ACC112 (cell line): ENCODE data around the gene LOXL1.
A peak's percentile ranks its signal among the peaks of the same experiment; 100 is the strongest.

Experiments
- H2AFZ ChIP-seq: fragments of 200-600 bp; sonication (generic); one replicate; pipeline ENCODE4 v1.6.0; 2017; ENCODE audit warnings: antibody characterized with exemption, low read length; ENCODE audit not compliant: unreplicated experiment
- H3K27ac ChIP-seq: fragments of 200-600 bp; sonication (generic); 2 replicates; pipeline ENCODE4 v1.5.1; 2014; ENCODE audit warnings: low read depth, mild to moderate bottlenecking, antibody characterized with exemption, low read length, moderate library complexity
- H3K27me3 ChIP-seq: fragments of 200-600 bp; sonication (generic); 2 replicates; pipeline ENCODE4 v1.6.1; 2014; ENCODE audit warnings: mild to moderate bottlenecking, antibody characterized with exemption, low read length, moderate library complexity, mixed read lengths; ENCODE audit not compliant: insufficient read depth
- H3K36me3 ChIP-seq: fragments of 200-600 bp; sonication (generic); 2 replicates; pipeline ENCODE4 v1.6.1; 2016; ENCODE audit warnings: mild to moderate bottlenecking, antibody characterized with exemption, low read length, moderate library complexity, mixed read lengths; ENCODE audit not compliant: insufficient read depth
- H3K4me1 ChIP-seq: fragments of 200-600 bp; sonication (generic); one replicate; pipeline ENCODE4 v1.6.1; 2016; ENCODE audit warnings: low read length, mixed read lengths; ENCODE audit not compliant: insufficient read depth, unreplicated experiment, control insufficient read depth
- H3K4me3 ChIP-seq: fragments of 200-600 bp; sonication (generic); 2 replicates; pipeline ENCODE4 v1.5.1; 2014; ENCODE audit warnings: mild to moderate bottlenecking, low read depth, low read length
- H3K79me2 ChIP-seq: fragments of 200-600 bp; sonication (generic); one replicate; pipeline ENCODE4 v1.6.0; 2016; ENCODE audit warnings: low read length; ENCODE audit not compliant: control insufficient read depth, unreplicated experiment, insufficient read depth

The LOXL1 gene

DNA sequence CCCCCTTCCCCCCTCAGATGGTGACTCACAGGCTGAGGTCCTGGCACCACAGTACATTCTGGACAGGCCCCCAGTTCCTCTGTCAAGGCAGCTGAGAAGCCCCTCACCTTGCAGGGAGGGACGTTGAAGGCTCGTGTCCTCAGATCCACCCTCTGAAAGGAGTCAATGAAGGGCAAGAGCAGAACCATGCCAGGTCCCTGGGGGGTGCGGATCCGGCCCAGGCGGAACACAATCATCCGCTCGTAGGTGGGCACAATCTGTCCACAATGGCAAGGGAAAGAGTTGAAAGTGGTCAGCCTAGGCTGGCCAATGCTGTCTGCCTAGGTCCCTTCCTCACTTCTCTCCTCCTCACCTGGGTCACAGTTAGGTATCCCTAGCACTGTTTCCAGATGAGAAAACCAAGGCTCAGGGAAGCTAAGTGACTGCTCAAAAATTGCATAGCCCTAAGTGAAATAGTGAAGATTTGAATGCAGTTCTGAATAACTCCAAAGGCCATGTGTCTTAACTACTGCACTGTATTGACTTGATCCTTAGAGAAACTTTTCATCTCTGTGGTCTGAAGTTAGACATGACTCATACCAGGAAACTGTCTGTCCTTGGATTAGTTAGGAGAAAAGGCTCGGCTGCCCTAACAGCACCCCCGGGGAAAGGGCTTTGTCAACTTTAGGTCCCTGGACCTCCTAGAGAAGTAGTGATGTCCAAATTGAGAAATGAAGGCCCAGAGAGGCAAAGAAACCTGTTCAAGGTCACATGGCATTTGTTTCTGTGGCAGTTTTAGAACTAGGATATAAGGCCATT is 62.9 kb downstream of the LOXL1 start:
- H3K4me3 ChIP-seq = peak overlapping the region; percentile 45
- H3K36me3 ChIP-seq = no peaks in the 10 kb centered on the region; the same call in 1 of the 2 replicates
- peaks cover 8% of the 10 kb centered on the region for H3K79me2 ChIP-seq
- no peaks in the 10 kb centered on the region for H3K27me3 ChIP-seq
- peak overlapping the region; percentile 83 for H3K27ac ChIP-seq
- H2AFZ ChIP-seq = no peak overlapping the region
- peaks cover 78% of the 10 kb centered on the region for H3K4me1 ChIP-seq

DNA sequence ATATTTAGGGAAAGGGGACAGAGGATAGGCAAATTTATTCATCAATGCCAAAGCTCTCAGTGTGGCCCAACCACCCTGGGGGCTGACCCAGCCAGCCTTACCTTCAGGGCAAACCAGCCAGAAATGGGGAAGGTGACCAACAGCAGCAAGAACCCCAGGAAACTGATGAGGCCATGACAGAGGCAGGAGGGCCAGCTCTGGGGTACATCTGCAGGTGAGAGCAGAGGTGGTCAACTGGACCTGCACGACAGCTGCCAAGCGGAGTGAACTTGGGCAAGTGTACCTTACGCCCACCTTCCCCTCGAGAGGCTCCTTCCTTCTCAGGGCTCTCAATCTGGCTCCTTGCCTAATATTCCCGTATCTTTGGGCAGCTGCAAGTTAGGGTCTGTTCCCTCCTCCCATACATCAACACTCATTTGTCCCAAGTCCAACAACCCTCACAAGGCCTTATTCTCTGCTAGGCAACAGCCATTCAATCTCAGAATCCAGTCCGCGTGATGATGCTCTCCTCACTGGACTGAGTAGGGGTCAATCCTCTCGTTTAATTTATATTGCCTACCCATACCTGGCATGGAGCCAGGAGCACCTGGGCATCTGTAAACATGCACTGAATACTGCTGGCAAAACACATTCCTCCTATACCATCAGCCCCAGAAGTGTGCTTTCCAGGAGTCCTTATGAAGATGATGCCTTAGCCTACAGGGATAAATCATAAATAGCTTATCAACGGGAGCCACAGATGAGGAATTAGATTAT is 64.2 kb downstream of the LOXL1 start:
- H3K36me3 ChIP-seq = no peaks in the 10 kb centered on the region; the same call in 1 of the 2 replicates
- no peak overlapping the region for H2AFZ ChIP-seq
- peak overlapping the region; percentile 83 for H3K27ac ChIP-seq
- H3K79me2 ChIP-seq = peaks cover 17% of the 10 kb centered on the region
- H3K4me1 ChIP-seq = peaks cover 66% of the 10 kb centered on the region
- peak overlapping the region; percentile 85 for H3K4me3 ChIP-seq
- no peaks in the 10 kb centered on the region for H3K27me3 ChIP-seq

DNA sequence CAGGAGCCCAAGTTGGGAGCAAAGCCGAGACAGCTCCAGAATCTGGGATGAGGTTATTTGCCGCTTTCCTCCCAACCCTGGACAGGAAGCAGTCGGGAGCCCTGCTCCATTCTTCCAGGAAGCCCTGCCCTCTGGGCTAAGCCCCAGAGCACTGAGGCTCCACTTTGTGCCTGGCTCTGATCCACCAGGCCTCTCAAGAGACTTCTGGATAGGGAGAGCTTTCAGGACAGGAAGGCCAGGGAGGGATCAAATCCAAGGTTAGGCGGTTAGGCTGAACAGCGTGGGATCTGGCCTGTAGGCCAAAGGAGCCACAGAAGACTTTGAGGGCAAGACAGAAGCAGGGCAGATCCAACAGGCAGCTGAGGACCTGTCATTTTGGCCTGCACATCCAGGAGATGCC is 65.0 kb downstream of the LOXL1 start:
- H3K4me1 ChIP-seq = peaks cover 58% of the 10 kb centered on the region
- H3K79me2 ChIP-seq = peaks cover 25% of the 10 kb centered on the region
- peak overlapping the region; percentile 7 for H2AFZ ChIP-seq
- peak overlapping the region; percentile 85 for H3K4me3 ChIP-seq
- H3K36me3 ChIP-seq = peaks cover 4% of the 10 kb centered on the region; the same call in 1 of the 2 replicates
- peak overlapping the region; percentile 72 for H3K27ac ChIP-seq
- no peaks in the 10 kb centered on the region for H3K27me3 ChIP-seq

DNA sequence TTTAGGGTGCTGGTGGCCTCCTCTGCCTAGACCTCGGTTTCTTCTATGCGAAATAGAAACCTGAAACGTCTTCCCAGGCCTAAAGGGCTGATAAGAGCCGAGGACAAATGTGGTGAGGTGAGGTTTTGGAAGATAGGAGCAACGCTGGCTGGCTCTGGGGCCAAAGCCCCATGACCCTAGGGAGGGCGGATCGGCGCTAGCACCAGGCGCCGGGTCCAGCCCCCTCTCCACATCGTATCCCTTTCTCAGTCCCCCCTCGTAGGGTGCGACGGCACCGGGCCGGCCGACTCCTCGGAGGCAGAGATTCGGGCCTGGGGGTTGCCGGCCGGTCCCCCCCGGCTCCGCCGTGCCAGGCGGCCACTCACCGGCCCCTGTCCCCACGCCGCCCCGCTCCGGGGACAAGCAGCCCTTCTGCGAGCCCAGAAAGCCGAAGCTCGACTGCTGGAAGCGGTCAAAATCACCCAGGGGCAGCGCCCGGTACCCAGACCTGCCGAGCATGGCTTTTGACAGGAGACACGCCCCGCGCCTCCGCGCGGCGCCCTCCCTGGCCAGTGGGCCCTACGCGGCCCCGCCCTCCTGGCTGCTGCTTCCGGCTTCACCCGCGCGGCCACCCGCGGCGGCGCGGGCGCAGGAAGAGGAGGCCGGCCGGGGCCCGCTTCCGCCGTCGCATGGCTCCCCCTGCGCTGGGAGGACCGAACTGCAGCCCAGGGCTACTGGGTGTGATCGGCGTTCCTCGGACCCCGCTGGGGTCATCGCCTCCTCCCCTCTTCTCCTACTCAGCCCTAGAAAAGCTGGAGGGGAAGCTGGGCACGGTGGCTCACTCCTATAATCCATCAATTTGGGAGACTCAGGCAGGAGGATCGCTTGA is 65.7 kb downstream of the LOXL1 start, which contains the start of gene STOML1:
TSS of gene STOML1 (minus strand) at position 570 of the 868 bp plus-strand sequence. CDS start at position 498, 72 bp downstream.
- peak within 1 kb of the TSS; percentile 7 for H2AFZ ChIP-seq
- no peaks in the 10 kb centered on the region for H3K27me3 ChIP-seq
- peaks cover 51% of the 10 kb centered on the region for H3K4me1 ChIP-seq
- peaks cover 32% of the 10 kb centered on the region for H3K79me2 ChIP-seq
- peak within 1 kb of the TSS; percentile 85 for H3K4me3 ChIP-seq
- peak within 1 kb of the TSS; percentile 72 for H3K27ac ChIP-seq
- peaks cover 4% of the 10 kb centered on the region; the same call in 1 of the 2 replicates for H3K36me3 ChIP-seq

GRCh38 chr15:73992594-73992898 is 66.3 kb downstream of the LOXL1 start:
- Histone ChIP-seq H3K4me1 (peaks cover 48% of the 10 kb centered on the region), H2AFZ (no peak overlapping the region), H3K4me3 (peak overlapping the region; percentile 85), H3K79me2 (peaks cover 38% of the 10 kb centered on the region), H3K27ac (no peak overlapping the region), H3K36me3 (peaks cover 9% of the 10 kb centered on the region; the same call in 1 of the 2 replicates), H3K27me3 (no peaks in the 10 kb centered on the region)

- H3K79me2 ChIP-seq = peaks cover 47% of the 10 kb centered on the region
- no peaks in the 10 kb centered on the region for H3K27me3 ChIP-seq
- no peak overlapping the region for H2AFZ ChIP-seq
- no peak overlapping the region for H3K27ac ChIP-seq
- peaks cover 48% of the 10 kb centered on the region for H3K4me1 ChIP-seq
- peaks cover 12% of the 10 kb centered on the region for H3K36me3 ChIP-seq
- H3K4me3 ChIP-seq = peak overlapping the region; percentile 96
Observed at GRCh38 chr15:73993211-73993994, 67.1 kb downstream of the LOXL1 start.

DNA sequence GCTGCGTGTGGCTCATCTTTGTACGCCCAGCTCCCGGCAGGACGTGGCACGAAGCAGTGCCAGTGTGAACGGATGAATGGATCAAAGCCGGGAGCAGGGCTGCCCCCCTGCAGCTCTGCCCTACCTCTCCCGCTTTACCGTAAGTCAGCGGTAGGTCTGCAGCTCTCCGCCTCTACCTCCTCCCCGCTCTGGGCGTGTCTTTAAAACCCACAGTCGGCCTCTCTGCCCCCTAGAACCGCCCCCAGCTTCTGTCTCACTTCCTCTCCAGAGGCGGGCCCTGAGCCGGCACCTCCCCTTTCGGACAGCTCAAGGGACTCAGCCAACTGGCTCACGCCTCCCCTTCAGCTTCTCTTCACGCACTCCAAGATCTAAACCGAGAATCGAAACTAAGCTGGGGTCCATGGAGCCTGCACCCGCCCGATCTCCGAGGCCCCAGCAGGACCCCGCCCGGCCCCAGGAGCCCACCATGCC is 68.2 kb downstream of the LOXL1 start, which contains the start of gene PML:
TSS of gene PML (plus strand) at position 304 of the 471 bp plus-strand sequence. CDS start at position 401, 97 bp downstream.
- H3K27ac ChIP-seq = peak within 1 kb of the TSS; percentile 81
- H3K27me3 ChIP-seq = no peaks in the 10 kb centered on the region
- H3K79me2 ChIP-seq = peaks cover 57% of the 10 kb centered on the region
- H3K4me1 ChIP-seq = peaks cover 47% of the 10 kb centered on the region
- H3K4me3 ChIP-seq = peak within 1 kb of the TSS; percentile 96
- peak within 1 kb of the TSS; percentile 46 for H2AFZ ChIP-seq
- H3K36me3 ChIP-seq = peaks cover 23% of the 10 kb centered on the region

DNA sequence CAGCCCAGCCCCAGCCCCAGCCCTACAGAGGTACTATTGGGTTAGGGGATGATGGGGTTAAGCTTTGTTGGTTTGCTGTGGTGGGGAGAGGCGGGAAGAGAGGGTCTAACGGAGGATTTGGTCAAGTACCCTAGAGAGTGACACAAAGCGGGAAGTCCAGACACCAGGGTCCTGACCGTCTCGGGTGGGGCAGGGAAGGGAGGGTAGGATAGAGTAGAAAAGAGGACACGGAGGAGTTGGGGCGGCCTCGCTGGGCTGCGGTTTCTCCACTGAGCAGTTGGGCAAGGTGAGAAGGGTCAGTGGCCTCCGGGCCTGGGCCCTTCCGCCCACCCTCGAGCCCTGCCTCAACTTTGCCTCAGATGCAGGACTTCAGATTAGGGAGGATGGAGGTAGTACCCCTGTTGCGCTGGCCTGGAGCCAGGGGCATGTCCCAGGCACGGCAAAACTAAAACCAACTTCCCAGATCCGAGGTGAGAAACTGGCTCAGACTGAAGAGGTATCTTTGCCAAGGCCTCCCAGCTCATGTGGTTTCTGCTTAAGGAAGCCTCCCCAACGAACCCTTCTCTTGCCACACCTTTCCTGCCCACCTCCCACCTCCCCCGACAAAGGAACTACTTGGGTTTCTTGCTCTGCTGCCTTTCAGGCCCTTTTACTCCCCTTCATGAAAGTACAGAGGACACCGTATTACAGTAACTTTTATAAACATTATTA is 68.8 kb downstream of the LOXL1 start:
- H3K27me3 ChIP-seq = no peaks in the 10 kb centered on the region
- H3K36me3 ChIP-seq = peaks cover 24% of the 10 kb centered on the region
- H3K4me3 ChIP-seq = peak overlapping the region; percentile 96
- H3K27ac ChIP-seq = peak overlapping the region; percentile 81
- no peak overlapping the region for H2AFZ ChIP-seq
- peaks cover 61% of the 10 kb centered on the region for H3K79me2 ChIP-seq
- H3K4me1 ChIP-seq = peaks cover 42% of the 10 kb centered on the region

DNA sequence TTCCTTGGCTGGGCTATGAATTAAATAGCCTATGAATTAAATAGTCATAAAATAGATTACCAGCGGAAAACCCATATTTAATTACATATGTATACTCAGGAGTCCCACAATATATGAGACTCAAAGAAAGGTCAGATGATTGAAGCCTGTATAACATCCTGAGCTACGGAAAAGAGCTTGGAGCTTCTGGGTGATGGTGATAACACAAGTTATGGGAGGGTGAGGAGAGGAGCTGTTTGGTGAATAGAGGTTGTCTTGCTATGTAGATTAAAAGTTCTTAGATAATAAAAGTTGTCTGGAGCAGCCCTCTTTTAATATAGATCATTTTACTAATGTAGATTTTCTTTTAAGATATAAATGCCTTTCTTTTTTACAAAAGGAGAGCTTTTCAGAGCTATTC is 70.0 kb downstream of the LOXL1 start:
- Histone ChIP-seq H3K79me2 (peaks cover 68% of the 10 kb centered on the region), H3K27ac (peak overlapping the region; percentile 81)

More for the DNA sequence above, 70.0 kb downstream of the LOXL1 start:
- H3K4me3 ChIP-seq = peak overlapping the region; percentile 96
- no peaks in the 10 kb centered on the region for H3K27me3 ChIP-seq
- H3K4me1 ChIP-seq = peaks cover 36% of the 10 kb centered on the region
- H3K36me3 ChIP-seq = peaks cover 24% of the 10 kb centered on the region
- H2AFZ ChIP-seq = no peak overlapping the region
